ENCODE measurements around the gene TBC1D19.

TBC1D19 gene

GRCh38 chr4:26727844-26728243 lies 144.0 kb downstream of the TBC1D19 start:
- TF ChIP-seq CTCF (IDR thresholded peaks at IDR 0.05; ENCODE audit: low read depth, low read length) = no peak
- Histone ChIP-seq H3K27ac (no peak overlapping the region), H3K36me3 (no peaks in the 10 kb centered on the region), H3K27me3 (ENCODE audit: insufficient read depth, low read depth, severe bottlenecking) (no peaks in the 10 kb centered on the region), H3K4me3 (ENCODE audit: low read depth, low read length) (no peak overlapping the region), H3K9me3 (ENCODE audit: severe bottlenecking) (no peaks in the 10 kb centered on the region)
- DNase-seq = no peak

- H3K27me3 ChIP-seq (ENCODE audit: insufficient read depth, low read depth, severe bottlenecking) = no peaks in the 10 kb centered on the region
- no peak for DNase-seq
- no peak for TF ChIP-seq CTCF (IDR thresholded peaks at IDR 0.05; ENCODE audit: low read depth, low read length)
- H3K9me3 ChIP-seq (ENCODE audit: severe bottlenecking) = no peaks in the 10 kb centered on the region
- H3K27ac ChIP-seq = no peak overlapping the region
- H3K36me3 ChIP-seq = no peaks in the 10 kb centered on the region
- no peak overlapping the region for H3K4me3 ChIP-seq (ENCODE audit: low read depth, low read length)
Measured at GRCh38 chr4:26729027-26729426, 145.1 kb downstream of the TBC1D19 start.

- TF ChIP-seq CTCF (IDR thresholded peaks at IDR 0.05; ENCODE audit: low read depth, low read length) = no peak
- no peaks in the 10 kb centered on the region for H3K36me3 ChIP-seq
- no peak overlapping the region for H3K27ac ChIP-seq
- no peak for DNase-seq
- H3K4me3 ChIP-seq (ENCODE audit: low read depth, low read length) = no peak overlapping the region
- H3K27me3 ChIP-seq (ENCODE audit: insufficient read depth, low read depth, severe bottlenecking) = no peaks in the 10 kb centered on the region
- no peaks in the 10 kb centered on the region for H3K9me3 ChIP-seq (ENCODE audit: severe bottlenecking)
Measured at GRCh38 chr4:26729547-26729946, 145.7 kb downstream of the TBC1D19 start.

- TF ChIP-seq CTCF (IDR thresholded peaks at IDR 0.05; ENCODE audit: low read depth, low read length) = no peak
- Histone ChIP-seq H3K9me3 (ENCODE audit: severe bottlenecking) (no peaks in the 10 kb centered on the region), H3K27me3 (ENCODE audit: insufficient read depth, low read depth, severe bottlenecking) (no peaks in the 10 kb centered on the region), H3K36me3 (no peaks in the 10 kb centered on the region), H3K27ac (no peak overlapping the region), H3K4me3 (ENCODE audit: low read depth, low read length) (no peak overlapping the region)
- no peak for DNase-seq
Measured at GRCh38 chr4:26731351-26732035, 147.6 kb downstream of the TBC1D19 start.

DNA sequence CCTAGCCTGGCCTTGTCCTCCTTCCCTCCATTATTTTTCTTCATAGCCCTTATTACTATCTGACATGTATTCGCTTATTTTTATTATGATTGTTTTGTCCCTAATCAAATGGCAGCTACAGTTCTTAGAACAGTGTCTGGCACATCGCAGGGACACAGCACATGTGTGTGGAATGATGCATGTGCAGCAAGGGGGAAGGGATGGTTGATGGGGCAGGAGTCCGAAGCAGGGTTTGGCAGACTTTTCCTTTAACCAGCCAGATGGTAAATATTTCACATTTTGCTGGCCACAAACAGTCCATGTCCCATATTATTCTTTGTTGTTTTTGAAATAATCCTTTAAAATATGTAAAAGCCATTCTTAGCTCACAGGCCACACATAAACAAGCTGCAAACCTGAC lies 148.5 kb downstream of the TBC1D19 start:
- no peaks in the 10 kb centered on the region for H3K36me3 ChIP-seq
- H3K4me3 ChIP-seq (ENCODE audit: low read depth, low read length) = no peak overlapping the region
- H3K9me3 ChIP-seq (ENCODE audit: severe bottlenecking) = no peaks in the 10 kb centered on the region
- no peak for DNase-seq
- H3K27ac ChIP-seq = no peak overlapping the region
- no peak for TF ChIP-seq CTCF (IDR thresholded peaks at IDR 0.05; ENCODE audit: low read depth, low read length)
- H3K27me3 ChIP-seq (ENCODE audit: insufficient read depth, low read depth, severe bottlenecking) = no peaks in the 10 kb centered on the region

- no peak for DNase-seq
- H3K36me3 ChIP-seq = no peaks in the 10 kb centered on the region
- TF ChIP-seq CTCF (IDR thresholded peaks at IDR 0.05; ENCODE audit: low read depth, low read length) = no peak
- H3K9me3 ChIP-seq (ENCODE audit: severe bottlenecking) = no peaks in the 10 kb centered on the region
- no peaks in the 10 kb centered on the region for H3K27me3 ChIP-seq (ENCODE audit: insufficient read depth, low read depth, severe bottlenecking)
- H3K27ac ChIP-seq = no peak overlapping the region
- no peak overlapping the region for H3K4me3 ChIP-seq (ENCODE audit: low read depth, low read length)
Measured at GRCh38 chr4:26736621-26737020, 152.7 kb downstream of the TBC1D19 start.

All from WERI-Rb-1 (cell line).